HG03066 (cell line): Measurements from ENCODE around the gene FAM53B.
"Not testable (repeated sequence)": the region's sequence is repeated elsewhere in the genome, so short reads cannot be mapped to it uniquely, and the experiment has no call there.

ENCODE experiments used
- ATAC-seq: cut with Tn5 transposase; IDR thresholded peaks from one replicate; pipeline ENCODE4 v1.9.1; 2021; ENCODE audit warnings: low read depth; ENCODE audit not compliant: unreplicated experiment

FAM53B gene

DNA sequence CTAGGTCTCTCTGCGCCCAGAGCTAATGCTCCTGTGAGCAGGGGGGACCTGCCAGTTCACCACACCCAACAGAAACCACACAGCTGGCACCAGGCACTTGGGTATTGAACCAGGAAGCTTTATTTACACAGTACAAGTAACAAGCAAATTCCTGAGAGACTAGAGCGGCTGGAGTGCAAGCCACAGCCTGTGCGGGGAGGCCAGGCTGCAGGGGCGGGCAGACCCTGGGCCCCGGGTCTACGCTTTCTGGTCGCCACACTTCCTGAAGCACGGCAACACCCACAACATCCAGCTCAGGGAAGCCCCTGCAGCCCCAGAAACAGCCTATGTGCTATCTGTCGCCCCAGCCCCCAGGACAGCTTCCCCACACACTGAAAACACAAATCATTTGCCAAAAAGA lies 125.0 kb downstream of the FAM53B start:
- peak; percentile 19 for ATAC-seq

DNA sequence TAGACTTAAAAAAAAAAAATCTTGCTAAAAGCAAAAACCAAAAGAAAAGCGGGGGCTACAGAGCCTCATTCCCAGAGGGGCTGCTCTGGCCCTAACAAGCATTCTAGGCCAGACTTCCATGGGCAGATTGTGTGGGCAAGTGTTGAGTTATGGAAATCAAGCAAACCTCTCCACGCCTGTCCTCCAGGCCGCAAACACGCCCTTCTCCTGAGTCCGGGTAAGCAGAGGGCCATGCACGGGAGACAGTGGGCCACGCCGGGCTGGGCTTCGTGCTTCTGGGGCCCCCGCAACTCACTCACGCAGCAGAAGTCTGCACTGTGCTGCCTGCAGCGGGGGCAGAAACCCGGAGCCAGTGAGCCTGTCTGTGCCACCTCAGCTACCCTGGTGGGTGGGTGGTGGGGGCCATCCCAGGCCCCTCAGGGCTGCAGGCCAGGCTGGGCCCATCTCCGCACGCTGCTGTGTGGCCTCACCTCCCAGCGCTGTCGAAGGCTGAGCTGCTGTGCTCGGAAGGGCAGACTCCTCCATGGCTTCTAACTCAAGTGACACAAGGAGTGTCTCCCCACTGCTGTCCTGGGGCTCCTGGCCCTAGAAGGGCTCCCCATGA lies 125.6 kb downstream of the FAM53B start:
- ATAC-seq = no peak

DNA sequence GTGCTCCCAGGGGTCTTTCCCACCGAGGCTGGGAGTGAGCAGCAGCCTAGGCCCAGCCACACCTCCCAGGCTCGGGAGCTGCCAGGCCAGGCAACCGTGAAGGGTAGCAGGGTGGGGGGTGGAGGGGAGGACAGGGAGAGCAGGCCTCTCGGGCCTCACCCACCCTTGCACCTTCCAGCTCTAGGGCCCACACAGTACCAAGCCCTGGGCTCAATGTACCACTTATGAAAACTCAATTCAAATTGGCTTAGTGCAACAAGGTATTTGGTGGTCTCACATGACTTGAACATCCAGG lies 127.4 kb downstream of the FAM53B start:
- no peak for ATAC-seq

DNA sequence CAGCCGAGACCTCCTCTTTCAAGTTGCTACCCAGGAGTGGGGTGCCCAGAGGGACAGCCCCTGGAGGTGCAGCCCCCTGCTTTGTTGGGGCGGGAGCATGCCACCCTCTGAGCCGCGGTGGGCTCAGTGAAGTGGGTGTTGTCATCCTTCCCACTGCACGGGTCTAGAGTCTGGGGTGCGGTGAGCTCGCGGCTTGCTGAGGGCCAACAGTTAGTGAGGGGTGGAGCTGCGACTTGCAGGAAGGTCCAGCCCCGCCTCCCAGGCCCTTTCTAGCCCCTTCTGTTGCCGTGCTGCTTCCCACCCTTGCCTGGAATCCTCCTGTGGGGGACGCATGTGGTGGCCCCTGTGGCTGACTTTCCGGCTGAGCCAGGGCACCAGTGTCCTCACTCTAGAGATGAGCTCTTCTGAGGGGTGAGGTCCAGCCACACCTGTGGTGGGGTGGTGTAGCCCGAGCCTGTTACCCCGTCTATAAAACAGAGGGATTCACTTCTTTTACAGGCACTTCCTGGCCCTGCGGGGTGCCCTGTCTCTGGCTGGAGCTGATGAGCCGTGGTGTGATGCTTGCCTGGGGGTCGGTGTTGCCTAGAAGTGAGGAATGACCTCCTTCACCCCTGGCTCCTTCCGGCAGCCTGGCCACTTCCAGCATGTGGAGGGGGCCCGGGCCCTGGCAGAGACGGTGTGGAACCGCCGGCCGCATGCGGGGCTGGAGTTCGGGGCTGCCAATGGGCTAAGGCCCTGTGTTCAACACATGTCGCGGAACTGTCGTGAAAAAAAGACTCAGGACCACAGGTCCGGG lies 127.9 kb downstream of the FAM53B start:
- ATAC-seq = no peak

DNA sequence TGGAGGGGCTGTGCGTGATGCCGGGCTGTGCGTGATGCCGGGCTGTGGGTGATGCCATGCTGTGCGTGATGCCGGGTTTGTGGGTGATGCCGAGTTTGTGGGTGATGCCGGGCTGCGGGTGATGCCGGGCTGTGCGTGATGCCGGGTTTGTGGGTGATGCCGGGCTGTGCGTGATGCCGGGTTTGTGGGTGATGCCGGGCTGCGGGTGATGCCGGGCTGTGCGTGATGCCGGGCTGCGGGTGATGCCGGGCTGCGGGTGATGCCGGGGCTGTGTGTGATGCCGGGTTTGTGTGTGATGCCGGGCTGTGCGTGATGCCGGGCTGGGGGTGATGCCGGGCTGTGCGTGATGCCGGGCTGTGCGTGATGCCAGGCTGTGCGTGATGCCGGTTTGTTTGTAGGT lies 128.9 kb downstream of the FAM53B start:
- no peak for ATAC-seq

DNA sequence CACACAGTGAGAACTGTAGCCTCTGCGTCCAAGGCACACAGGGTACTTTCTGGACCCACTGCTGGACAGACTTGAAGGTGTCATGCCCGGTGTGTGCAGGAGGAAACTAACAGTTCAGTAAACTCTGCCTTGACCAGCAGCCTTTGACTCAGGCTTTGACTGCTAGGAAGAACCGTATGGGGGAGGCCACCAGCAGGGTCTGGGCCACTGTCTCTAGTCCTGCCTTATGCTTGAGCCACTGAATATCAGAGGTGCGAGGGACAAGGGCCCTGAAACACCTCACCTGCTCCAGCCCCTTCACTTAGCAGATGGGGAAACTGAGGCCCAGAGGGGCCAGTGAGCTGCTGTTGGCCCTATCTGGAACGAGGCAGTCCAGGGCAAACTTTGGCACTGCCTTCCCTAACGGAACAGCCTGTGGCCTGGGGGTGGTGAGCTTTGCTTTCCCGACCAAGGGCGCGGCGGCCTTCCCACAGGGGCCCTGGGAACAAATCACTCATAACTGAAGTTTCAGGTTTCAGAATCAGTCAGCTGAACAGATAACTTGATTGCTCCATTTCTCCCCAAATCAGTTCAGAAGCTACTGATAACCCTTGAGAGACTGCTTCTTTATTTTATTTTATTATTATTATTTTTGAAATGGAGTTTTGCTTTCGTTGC lies 130.0 kb downstream of the FAM53B start:
- ATAC-seq = peak; percentile 41

DNA sequence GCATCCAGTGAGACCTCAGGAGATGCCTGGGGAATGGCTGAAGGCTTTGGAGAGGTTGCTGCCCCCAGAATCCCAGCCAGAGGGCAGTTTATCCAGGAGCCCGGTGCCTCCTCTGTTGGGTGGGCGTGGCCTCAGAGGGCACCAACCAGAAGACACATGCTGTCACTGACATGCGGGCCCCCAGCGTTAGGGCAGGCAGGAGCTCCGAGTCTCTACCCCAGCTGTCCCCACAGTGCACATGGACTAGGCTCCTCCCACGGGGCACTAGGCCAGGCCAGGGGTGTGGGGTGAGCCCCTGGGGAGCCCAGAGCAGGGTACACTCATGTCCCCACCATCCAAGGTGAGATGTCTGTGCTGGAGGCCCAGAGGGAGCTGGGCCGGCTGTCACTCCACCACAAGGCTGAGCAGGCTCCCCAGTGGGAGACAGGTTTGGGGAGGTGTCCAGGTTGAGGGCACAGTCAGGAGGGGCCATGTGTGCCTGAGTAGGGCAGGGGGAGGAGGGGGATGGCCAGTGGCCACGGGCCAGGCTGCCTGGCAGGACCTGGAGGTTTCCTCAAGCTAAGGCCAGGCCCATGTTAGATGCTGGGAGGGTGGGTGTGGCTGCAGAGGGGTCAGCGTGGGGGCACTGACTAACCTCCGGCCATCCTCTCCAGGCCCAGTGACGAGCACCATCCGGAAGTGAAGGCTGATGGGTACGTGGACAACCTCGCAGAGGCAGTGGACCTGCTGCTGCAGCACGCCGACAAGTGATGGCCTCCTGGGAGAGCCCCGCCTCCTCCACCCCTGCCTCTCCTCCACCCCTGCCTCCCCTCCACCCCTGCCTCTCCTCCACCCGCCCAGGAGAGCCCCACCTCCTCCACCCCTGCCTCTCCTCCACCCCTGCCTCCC lies 131.3 kb downstream of the FAM53B start:
- no peak for ATAC-seq

DNA sequence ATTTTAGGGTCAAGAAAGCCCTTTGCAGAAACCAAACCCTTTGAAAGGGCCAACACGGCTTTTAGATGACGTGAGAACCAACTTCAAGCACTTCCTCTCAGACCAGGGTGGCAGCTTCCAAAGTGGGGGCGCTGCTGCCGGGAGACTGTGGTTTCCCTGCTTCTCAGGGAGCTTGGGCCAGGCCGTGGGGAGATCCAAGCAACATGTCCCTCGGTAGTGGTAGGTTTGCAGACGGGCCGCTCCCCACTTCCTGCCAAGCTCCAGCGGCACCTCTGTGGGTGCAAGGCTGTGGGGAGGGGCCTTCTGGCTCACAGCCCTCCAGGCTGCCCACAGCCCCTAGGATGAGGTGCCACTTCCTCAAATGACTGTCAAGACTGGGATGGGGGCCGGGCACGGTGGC lies 132.4 kb downstream of the FAM53B start:
- ATAC-seq = no peak

DNA sequence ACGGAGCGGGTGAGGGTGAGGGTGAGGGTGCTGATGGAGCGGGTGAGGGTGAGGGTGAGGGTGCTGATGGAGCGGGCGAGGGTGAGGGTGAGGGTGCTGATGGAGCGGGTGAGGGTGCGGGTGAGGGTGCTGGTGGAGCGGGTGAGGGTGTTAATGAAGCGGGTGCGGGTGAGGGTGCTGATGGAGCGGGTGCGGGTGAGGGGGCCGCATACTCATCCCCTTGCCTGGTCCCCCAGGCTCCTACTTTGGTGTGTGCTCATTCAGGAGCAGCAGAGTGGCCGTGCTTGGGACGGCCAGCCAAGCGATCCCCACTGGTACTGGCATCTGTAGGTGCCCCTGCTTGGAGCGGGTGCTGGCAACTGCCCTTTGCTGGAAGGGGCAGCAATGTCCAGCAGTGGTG lies 133.3 kb downstream of the FAM53B start:
- ATAC-seq = not testable (repeated sequence)

DNA sequence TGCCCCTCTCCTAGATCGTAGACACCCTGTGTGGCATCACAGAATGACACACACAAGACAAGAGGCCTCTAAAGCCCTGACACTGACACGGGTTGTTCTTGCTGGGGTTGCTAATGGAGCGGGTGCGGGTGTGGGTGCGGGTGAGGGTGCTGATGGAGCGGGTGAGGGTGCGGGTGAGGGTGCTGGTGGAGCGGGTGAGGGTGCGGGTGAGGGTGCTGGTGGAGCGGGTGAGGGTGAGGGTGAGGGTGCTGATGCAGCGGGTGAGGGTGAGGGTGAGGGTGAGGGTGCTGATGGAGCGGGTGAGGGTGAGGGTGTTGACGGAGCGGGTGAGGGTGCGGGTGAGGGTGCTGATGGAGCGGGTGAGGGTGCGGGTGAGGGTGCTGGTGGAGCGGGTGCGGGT lies 134.0 kb downstream of the FAM53B start:
- ATAC-seq = not testable (repeated sequence)

DNA sequence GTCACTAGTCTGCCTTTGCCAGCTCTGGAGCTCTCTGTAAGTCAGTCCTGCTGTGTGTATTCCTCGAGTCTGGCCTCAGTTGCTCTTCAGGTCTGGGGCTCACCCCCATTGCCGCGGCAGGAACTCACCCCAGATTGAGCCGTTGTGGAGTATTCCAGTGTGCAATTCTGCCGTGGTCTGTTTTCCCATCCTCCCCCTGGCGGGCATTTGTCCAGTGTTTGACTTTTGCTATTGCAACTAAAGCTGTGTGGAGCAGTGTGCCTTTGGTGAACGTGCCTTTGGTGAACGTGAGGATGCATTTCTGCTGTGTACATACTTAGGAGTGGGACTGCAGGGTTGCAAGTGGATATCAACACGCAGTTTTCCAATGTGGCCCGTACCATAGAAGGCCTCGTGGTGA lies 134.5 kb downstream of the FAM53B start:
- ATAC-seq = no peak

DNA sequence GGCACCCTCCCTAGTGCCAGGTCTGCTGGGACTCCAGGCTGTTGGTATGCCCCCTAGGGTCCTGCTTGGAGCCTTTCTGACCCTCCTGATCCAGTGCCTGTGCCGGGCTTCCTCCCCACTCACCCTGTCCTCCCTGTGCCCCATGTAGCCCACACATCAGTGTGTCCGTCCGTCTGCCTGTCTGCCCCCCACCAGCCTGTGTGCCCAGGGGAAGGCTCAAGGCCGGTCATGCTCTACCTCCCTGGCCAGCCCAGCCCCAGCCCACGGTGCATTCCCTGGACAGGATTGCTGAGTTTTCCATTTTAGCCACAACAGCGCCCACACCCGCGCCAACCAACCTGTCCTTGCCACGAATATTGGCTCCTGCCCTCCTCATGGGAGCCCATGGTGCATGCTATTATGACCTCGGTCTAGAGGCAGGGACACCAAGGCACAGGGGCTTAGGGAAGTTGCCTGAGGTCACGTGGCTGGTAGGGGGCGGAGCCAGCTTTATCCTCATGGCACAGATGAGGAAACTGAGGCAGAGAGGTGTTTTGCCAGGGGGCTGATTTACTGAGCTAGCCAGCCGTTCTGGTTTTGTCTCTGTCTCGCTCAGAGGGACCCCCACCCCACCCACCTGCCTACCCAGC lies 136.0 kb downstream of the FAM53B start:
- ATAC-seq = no peak

DNA sequence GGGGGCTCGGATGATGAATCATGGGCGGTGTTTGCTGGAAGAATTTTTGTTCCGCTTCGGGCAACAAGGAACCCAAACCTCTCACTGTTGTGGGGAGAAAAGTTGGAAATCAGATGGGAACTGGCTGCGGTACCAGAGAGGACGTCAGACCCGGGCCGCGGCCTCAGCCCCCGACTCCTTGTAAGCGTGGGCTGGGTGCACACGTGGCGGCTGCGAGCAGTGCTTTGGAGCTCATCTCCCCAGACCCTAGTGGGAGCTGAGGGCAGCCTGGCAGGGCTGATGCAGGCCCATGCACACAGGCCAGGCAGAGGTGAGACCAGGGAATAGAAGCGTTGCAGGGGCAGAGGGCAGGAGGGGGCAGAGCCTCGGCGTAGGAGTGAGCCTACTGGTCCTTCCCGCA lies 136.5 kb downstream of the FAM53B start:
- ATAC-seq = no peak

DNA sequence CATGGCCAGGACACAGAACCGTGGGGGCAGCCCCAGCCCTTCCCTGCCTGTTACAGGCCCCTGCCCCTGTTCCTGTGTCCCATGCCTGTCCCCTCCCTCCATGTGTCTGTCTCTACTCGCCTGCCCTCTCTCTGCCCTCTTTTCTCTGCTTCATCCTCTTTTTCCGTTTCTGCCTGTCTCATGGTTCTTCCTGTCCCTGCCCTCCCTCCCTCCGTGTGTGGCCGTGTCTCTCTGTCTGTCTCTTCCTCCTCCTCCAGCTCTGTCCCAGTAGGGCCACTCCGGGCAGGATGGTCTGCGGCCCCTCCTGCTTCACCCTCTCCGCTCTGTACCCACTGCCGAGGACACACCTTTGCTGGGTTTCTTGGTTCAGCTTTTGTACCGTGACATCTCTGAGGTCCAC lies 137.4 kb downstream of the FAM53B start:
- ATAC-seq = no peak

DNA sequence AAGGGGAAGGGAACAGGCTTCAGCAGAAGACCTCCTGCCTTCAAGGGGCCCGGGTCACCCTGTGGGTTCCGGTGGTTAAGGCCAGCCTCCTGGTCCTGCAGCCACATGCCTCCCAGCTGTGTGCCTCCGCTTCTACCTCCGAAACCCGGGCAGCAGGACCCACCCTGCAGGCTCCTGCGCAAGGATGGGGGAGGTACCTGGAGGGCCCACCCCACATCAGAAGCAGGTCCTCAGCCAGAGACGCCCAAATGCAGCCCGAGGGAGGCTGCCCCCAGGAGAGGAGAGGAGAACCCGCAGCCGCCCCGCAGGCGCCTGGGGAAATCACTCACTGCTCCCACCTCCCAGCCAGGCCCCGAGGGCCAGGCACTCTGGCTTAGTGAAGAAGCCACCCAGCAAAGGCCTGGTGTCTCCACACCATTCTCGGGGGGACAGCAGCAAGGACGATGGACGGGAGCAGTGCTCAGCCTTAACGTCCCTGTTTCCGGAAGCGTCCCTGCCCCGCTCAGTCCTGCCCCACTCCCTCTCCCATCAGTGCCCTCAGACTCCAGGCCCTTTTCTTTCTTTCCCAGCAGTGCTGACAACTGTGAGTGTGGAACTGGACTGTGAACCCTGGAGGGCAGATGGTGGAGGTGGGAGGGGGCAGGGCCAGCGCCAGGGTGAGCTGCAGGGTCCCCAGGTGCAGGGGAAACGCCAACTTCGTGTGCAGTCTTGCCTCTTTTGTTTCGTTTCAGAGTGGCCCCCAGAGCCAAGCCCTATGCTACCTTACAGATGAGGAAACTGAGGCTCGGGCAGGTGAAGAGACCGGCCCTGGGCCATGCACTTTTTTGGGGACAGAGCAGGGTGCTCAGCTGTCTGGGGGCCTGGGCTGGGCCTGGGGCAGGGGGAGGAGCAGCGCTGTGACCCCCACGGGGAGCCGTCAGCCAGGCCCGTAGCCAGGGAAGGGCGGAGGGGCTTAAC lies 138.0 kb downstream of the FAM53B start:
- no peak for ATAC-seq

DNA sequence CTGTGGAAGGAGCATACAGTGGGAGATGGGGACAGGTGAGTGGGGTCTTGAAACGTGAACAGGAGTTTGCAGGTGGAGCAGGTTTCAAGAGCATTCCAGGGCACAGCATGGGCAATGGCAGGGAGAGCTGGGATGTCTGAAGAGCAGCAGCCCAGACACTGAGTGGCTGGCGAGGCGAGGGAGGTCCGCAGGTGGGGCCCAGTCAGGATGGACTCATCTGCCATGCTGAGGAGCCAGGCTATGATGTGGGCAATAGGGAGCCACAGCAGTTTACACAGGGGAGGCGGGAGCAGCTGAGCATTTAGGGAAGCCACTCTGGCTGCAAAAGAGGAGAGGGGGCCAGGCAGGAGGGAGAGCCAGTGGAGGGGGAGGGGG lies 138.7 kb downstream of the FAM53B start:
- ATAC-seq = no peak

DNA sequence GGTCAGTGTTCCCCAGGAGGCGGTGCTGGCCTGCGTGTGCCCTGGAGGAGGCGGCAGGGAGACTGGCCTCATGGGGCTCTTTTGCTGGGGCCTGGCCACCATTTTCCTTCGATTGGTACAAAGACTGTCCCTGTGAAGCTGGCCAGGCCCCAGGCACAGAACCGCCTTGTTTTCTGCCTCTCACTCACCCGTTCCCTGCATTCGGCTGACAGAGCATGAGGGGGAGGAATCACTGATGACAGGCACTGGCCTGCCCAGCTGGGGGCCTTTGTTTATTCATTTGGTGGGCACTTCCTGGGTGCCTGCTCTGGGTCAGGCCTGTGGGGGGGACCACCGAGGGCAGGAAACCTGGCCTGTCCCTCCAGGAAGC lies 139.2 kb downstream of the FAM53B start:
- ATAC-seq = no peak

DNA sequence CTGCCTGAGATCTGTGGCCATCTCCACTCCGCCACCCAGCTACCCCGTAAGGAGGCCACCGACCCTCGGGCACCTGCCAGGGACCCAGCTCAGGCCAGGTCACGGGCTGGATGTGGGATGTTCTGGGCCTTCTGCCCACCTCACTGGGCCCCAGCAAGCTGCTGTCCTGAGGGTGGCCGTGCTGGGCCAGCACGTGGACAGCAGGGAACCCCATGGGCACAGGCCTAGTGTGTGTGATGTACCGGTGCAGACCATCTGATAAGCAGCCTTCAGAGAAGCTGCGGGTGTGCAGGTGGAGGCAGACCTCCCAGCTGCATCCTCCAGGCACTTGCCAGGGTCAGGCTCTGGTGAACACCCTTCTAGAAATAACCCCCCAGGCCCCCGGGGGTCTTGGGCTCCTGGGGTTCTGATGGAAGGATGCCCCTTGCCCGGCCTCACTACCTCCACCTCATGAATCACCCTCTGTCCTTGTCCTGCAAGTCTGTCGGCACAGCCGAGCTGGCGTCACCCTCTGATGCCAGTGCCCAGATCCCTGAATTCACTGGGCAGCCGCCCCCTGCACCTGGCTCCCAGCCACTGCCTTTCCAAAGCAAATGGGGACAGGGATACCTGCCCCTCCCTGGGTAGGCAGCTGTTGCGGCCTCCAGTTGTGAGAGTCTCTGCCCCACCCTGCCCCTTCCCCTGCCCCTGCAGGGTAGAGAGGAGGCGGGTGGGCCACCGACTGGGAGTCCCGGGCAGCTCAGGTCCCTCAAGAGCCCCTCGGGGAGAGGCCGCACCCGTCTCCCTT lies 139.8 kb downstream of the FAM53B start:
- no peak for ATAC-seq
